GM12892 (cell line): ENCODE measurements around the gene RNU1-2.
"Not testable (repeated sequence)": the region's sequence is repeated elsewhere in the genome, so short reads cannot be mapped to it uniquely, and the experiment has no call there.

Source experiments
- DNase-seq: peaks from one replicate; pipeline ENCODE4 v3.0.0; 2011; ENCODE audit not compliant: insufficient read length
- FAIRE-seq: peaks from 2 replicates; lab custom pipeline; 2011; peaks lifted over from hg19 to GRCh38; lab: Jason Lieb, UNC
- POLR2A ChIP-seq: IDR thresholded peaks from 2 replicates; pipeline ENCODE4 v1.6.1; 2011; ENCODE audit warnings: low read depth, low read length, control low read depth
- POLR2AphosphoS5 ChIP-seq: IDR thresholded peaks from 2 replicates; pipeline ENCODE4 v1.6.1; 2011; ENCODE audit warnings: low read depth, low read length, control low read depth
- TAF1 ChIP-seq: IDR thresholded peaks from 2 replicates; pipeline ENCODE4 v1.6.1; 2011; ENCODE audit warnings: low read depth, mild to moderate bottlenecking, control low read depth, low read length, borderline replicate concordance

Gene RNU1-2

GRCh38 chr1:16938351-16939321 lies 42.9 kb downstream of the RNU1-2 start:
- no peak for TF ChIP-seq TAF1
- TF ChIP-seq POLR2A, result no peak
- no peak for TF ChIP-seq POLR2AphosphoS5
- FAIRE-seq (no peak), DNase-seq (no peak)

DNA sequence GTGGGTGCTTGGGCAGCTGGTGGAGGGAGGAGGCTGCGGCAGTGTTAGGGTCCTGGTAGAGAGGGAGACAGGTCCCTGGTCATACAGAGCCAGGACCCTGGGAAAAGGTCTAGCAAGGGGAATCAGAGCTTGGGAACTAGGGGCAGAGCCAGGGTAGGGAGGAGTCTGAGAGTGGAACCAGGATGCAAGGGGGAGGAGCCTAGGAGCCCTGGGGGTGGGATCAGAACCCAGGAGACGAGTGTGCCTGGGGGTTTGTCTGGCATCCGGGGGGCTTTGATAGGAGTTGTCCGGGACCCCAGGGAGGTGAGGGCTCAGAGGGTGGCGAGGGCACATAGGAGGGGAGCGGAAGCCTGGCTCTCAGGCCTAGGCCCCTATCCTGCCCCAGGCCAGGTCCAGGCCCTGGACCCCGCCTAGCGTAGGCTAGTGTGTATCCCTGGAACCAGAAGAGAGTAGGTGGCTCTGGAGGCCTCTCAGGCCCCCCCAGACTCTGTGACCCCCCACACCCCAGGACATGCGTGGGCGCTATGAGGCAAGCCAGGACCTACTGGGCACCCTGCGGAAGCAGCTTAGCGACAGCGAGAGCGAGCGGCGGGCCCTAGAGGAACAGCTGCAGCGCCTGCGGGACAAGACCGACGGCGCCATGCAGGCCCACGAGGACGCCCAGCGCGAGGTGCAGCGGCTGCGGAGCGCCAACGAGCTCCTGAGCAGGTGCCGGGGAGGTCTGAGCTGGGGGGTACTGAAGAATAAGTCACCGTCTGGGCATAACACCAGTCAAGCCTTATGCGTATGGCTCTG lies 43.8 kb downstream of the RNU1-2 start:
- not testable (repeated sequence) for FAIRE-seq, DNase-seq

DNA sequence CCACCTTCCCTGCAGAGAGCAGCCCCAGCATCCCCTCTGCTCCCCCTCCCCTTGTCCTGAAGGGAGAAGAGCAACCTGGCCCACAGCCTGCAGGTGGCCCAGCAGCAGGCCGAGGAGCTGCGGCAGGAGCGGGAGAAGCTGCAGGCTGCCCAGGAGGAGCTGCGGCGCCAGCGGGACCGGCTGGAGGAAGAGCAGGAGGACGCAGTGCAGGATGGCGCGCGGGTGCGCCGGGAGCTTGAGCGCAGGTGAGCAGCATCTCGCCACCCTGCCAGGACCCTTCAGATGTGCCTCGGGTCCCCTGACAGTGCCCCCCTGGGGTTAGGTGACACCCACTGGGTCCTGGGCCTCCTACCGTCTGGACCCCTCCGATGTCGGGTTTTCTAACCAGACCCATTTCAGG lies 48.3 kb downstream of the RNU1-2 start:
- TF ChIP-seq POLR2A, result no peak
- no peak for TF ChIP-seq POLR2AphosphoS5
- TF ChIP-seq TAF1, result no peak
- FAIRE-seq (no peak), DNase-seq (no peak)

- not testable (repeated sequence) for DNase-seq, FAIRE-seq
Observed at GRCh38 chr1:16945512-16945911, 49.7 kb downstream of the RNU1-2 start.
